NCI-H345 treated with DMSO at 0.1 percent for 48 hours (cell line): ENCODE data around the gene FADS6.

Source experiments
- DNase-seq: peaks from one replicate; lab custom pipeline; 2025; ENCODE audit not compliant: unreplicated experiment; lab: John Stamatoyannopoulos, UW

FADS6 gene

GRCh38 chr17:74892013-74892841 is 1.2 kb downstream of the FADS6 start:
- no peak for DNase-seq

GRCh38 chr17:74890554-74890953 is 2.9 kb downstream of the FADS6 start:
- no peak for DNase-seq

GRCh38 chr17:74888469-74888868 is 5.0 kb downstream of the FADS6 start:
- DNase-seq = no peak

GRCh38 chr17:74883241-74883745 is 10.1 kb downstream of the FADS6 start:
- no peak for DNase-seq

- DNase-seq = no peak
These were observed 10.8 kb downstream of the FADS6 start for GRCh38 chr17:74882517-74883240.

GRCh38 chr17:74881073-74881472 is 12.4 kb downstream of the FADS6 start:
- no peak for DNase-seq

- DNase-seq = no peak
These were observed 14.1 kb downstream of the FADS6 start for GRCh38 chr17:74879308-74879707.

- DNase-seq = no peak
These were observed 14.8 kb downstream of the FADS6 start for GRCh38 chr17:74878658-74879057.

- no peak for DNase-seq
These were observed 15.6 kb downstream of the FADS6 start for GRCh38 chr17:74877592-74878548.

- DNase-seq = no peak
These were observed 17.3 kb downstream of the FADS6 start for GRCh38 chr17:74875977-74876593.

- DNase-seq = no peak
These were observed 18.1 kb downstream of the FADS6 start for GRCh38 chr17:74875155-74875976.

- DNase-seq = no peak
These were observed 18.8 kb downstream of the FADS6 start for GRCh38 chr17:74874615-74875037.

- no peak for DNase-seq
These were observed 19.4 kb downstream of the FADS6 start for GRCh38 chr17:74873874-74874614.

- DNase-seq = peak; percentile 99
These were observed 20.2 kb downstream of the FADS6 start for GRCh38 chr17:74873037-74873873.

GRCh38 chr17:74872313-74873036 is 21.0 kb downstream of the FADS6 start, which contains the start of gene FDXR:
FDXR (minus strand) TSS chr17:74872994; CDS start chr17:74872944, 50 bp downstream.
- no peak for DNase-seq

GRCh38 chr17:74871356-74872076 is 21.9 kb downstream of the FADS6 start:
- DNase-seq = no peak

- no peak for DNase-seq
These were observed 22.9 kb downstream of the FADS6 start for GRCh38 chr17:74870512-74870911.
